ENCODE measurements around the gene VSIG10.
A peak's percentile ranks its signal among the peaks of the same experiment; 100 is the strongest.

VSIG10 gene

GRCh38 chr12:118060301-118061010 is 43.4 kb downstream of the VSIG10 start:
- no peak for FAIRE-seq
- no peak for DNase-seq (ENCODE audit: low spot score)

- DNase-seq (ENCODE audit: low spot score) (no peak), FAIRE-seq (peak; percentile 5)
Observed at GRCh38 chr12:118059341-118060191, 44.2 kb downstream of the VSIG10 start.

- no peak for DNase-seq (ENCODE audit: low spot score)
- FAIRE-seq, result no peak
Observed at GRCh38 chr12:118058881-118059280, 44.9 kb downstream of the VSIG10 start.

- FAIRE-seq, result no peak
- no peak for DNase-seq (ENCODE audit: low spot score)
Observed at GRCh38 chr12:118058227-118058626, 45.6 kb downstream of the VSIG10 start.

GRCh38 chr12:118055865-118056773 is 47.7 kb downstream of the VSIG10 start:
- DNase-seq (ENCODE audit: low spot score) (no peak), FAIRE-seq (no peak)

- DNase-seq (ENCODE audit: low spot score), result peak; percentile 88
- FAIRE-seq, result peak; percentile 88
Observed at GRCh38 chr12:118055144-118055557, 48.7 kb downstream of the VSIG10 start.

- DNase-seq (ENCODE audit: low spot score) (peak; percentile 46), FAIRE-seq (no peak)
Observed at GRCh38 chr12:118053071-118053985, 50.5 kb downstream of the VSIG10 start.

GRCh38 chr12:118052324-118053070 is 51.3 kb downstream of the VSIG10 start:
- FAIRE-seq (peak; percentile 95), DNase-seq (ENCODE audit: low spot score) (peak; percentile 97)

GRCh38 chr12:118050972-118051910 is 52.6 kb downstream of the VSIG10 start:
- DNase-seq (ENCODE audit: low spot score), result no peak
- FAIRE-seq, result no peak

GRCh38 chr12:118046430-118046829 is 57.4 kb downstream of the VSIG10 start:
- FAIRE-seq (no peak), DNase-seq (ENCODE audit: low spot score) (no peak)

- DNase-seq (ENCODE audit: low spot score), result no peak
- no peak for FAIRE-seq
Observed at GRCh38 chr12:118044577-118044976, 59.2 kb downstream of the VSIG10 start.

- FAIRE-seq, result no peak
- no peak for DNase-seq (ENCODE audit: low spot score)
Observed at GRCh38 chr12:118044075-118044474, 59.7 kb downstream of the VSIG10 start.

- no peak for FAIRE-seq
- no peak for DNase-seq (ENCODE audit: low spot score)
Observed at GRCh38 chr12:118042091-118042490, 61.7 kb downstream of the VSIG10 start.

GRCh38 chr12:118038137-118038536 is 65.7 kb downstream of the VSIG10 start:
- FAIRE-seq (no peak), DNase-seq (ENCODE audit: low spot score) (no peak)

- no peak for DNase-seq (ENCODE audit: low spot score)
- FAIRE-seq, result no peak
Observed at GRCh38 chr12:118036672-118037411, 67.0 kb downstream of the VSIG10 start.

GRCh38 chr12:118035190-118036041 is 68.4 kb downstream of the VSIG10 start:
- DNase-seq (ENCODE audit: low spot score), result no peak
- no peak for FAIRE-seq
